Peyer's patch (tissue), 4 donors: Measurements from ENCODE around the gene TSLP.

ENCODE experiments used
- CTCF ChIP-seq, 6 experiments: fragments of 450-650 bp in 4 of 6; fragments of 200-600 bp in 2 of 6; sonication (generic) in 1 of 6; IDR thresholded peaks; one replicate each; pipeline ENCODE4 v1.5.1; 2017 to 2019; ENCODE audit warnings: antibody characterized with exemption in 6 of 6, mild to moderate bottlenecking in 3 of 6, moderate library complexity in 1 of 6
- POLR2A ChIP-seq, 2 donors: fragments of 450-650 bp; IDR thresholded peaks; one replicate each; pipeline ENCODE4 v1.5.1; 2017; ENCODE audit warnings: antibody characterized with exemption in 2 of 2, mild to moderate bottlenecking in 2 of 2, moderate library complexity in 2 of 2

- no peak for TF ChIP-seq CTCF (IDR thresholded peaks at IDR 0.05)
- TF ChIP-seq POLR2A (IDR thresholded peaks at IDR 0.05): no peak
These were observed 8.3 kb downstream of the TSLP start for GRCh38 chr5:111079846-111080245.
